ENCODE measurements around the gene GPR12.
"Not testable (repeated sequence)": the region's sequence is repeated elsewhere in the genome, so short reads cannot be mapped to it uniquely, and the experiment has no call there.

Gene GPR12

GRCh38 chr13:26723620-26724019, 37.0 kb downstream of the GPR12 start:
- H3K9me3 ChIP-seq; H3K4me3 ChIP-seq; H3K4me1 ChIP-seq; in situ Hi-C loops (cut with MboI; ENCODE audit: low sequenced_read_pairs); H3K27me3 ChIP-seq (ENCODE audit: low read depth); H3K36me3 ChIP-seq (replicated peaks); DNase-seq (ENCODE audit: low spot score in 2 of 2): not testable (repeated sequence)

- Histone ChIP-seq H3K4me1 (no peaks in the 10 kb centered on the region), H3K36me3 (replicated peaks) (no peaks in the 10 kb centered on the region), H3K27me3 (ENCODE audit: low read depth) (peaks cover 8% of the 10 kb centered on the region), H3K9me3 (no peaks in the 10 kb centered on the region), H3K4me3 (no peak overlapping the region)
- in situ Hi-C loops (cut with MboI; ENCODE audit: low sequenced_read_pairs), result no loop called here
- no peak for DNase-seq (ENCODE audit: low spot score in 2 of 2)
These were observed 38.3 kb downstream of the GPR12 start for GRCh38 chr13:26722321-26722720.

- no peaks in the 10 kb centered on the region for H3K4me1 ChIP-seq
- no peak overlapping the region for H3K4me3 ChIP-seq
- H3K9me3 ChIP-seq, result no peaks in the 10 kb centered on the region
- in situ Hi-C loops (cut with MboI; ENCODE audit: low sequenced_read_pairs), result no loop called here
- DNase-seq (ENCODE audit: low spot score in 2 of 2), result no peak
- H3K36me3 ChIP-seq (replicated peaks), result no peaks in the 10 kb centered on the region
- peaks cover 8% of the 10 kb centered on the region for H3K27me3 ChIP-seq (ENCODE audit: low read depth)
These were observed 39.1 kb downstream of the GPR12 start for GRCh38 chr13:26721251-26722121.

GRCh38 chr13:26719356-26719945, 41.1 kb downstream of the GPR12 start:
- no peaks in the 10 kb centered on the region for H3K4me1 ChIP-seq
- in situ Hi-C loops (cut with MboI; ENCODE audit: low sequenced_read_pairs), result no loop called here
- H3K9me3 ChIP-seq, result no peaks in the 10 kb centered on the region
- no peak for DNase-seq (ENCODE audit: low spot score in 2 of 2)
- no peaks in the 10 kb centered on the region for H3K36me3 ChIP-seq (replicated peaks)
- peaks cover 8% of the 10 kb centered on the region for H3K27me3 ChIP-seq (ENCODE audit: low read depth)
- no peak overlapping the region for H3K4me3 ChIP-seq

GRCh38 chr13:26718872-26719271, 41.7 kb downstream of the GPR12 start:
- H3K9me3 ChIP-seq, result no peaks in the 10 kb centered on the region
- in situ Hi-C loops (cut with MboI; ENCODE audit: low sequenced_read_pairs), result no loop called here
- H3K4me1 ChIP-seq, result no peaks in the 10 kb centered on the region
- H3K36me3 ChIP-seq (replicated peaks), result no peaks in the 10 kb centered on the region
- no peak overlapping the region for H3K4me3 ChIP-seq
- no peak for DNase-seq (ENCODE audit: low spot score in 2 of 2)
- H3K27me3 ChIP-seq (ENCODE audit: low read depth), result peaks cover 8% of the 10 kb centered on the region

GRCh38 chr13:26718146-26718545, 42.4 kb downstream of the GPR12 start:
- H3K9me3 ChIP-seq, result no peaks in the 10 kb centered on the region
- no peaks in the 10 kb centered on the region for H3K36me3 ChIP-seq (replicated peaks)
- H3K4me3 ChIP-seq, result no peak overlapping the region
- in situ Hi-C loops (cut with MboI; ENCODE audit: low sequenced_read_pairs), result no loop called here
- no peak for DNase-seq (ENCODE audit: low spot score in 2 of 2)
- H3K27me3 ChIP-seq (ENCODE audit: low read depth), result peaks cover 8% of the 10 kb centered on the region
- no peaks in the 10 kb centered on the region for H3K4me1 ChIP-seq

GRCh38 chr13:26716984-26717383, 43.6 kb downstream of the GPR12 start:
- Histone ChIP-seq H3K9me3 (no peaks in the 10 kb centered on the region), H3K4me1 (no peaks in the 10 kb centered on the region), H3K27me3 (ENCODE audit: low read depth) (peaks cover 8% of the 10 kb centered on the region), H3K4me3 (no peak overlapping the region), H3K36me3 (replicated peaks) (no peaks in the 10 kb centered on the region)
- in situ Hi-C loops (cut with MboI; ENCODE audit: low sequenced_read_pairs), result no loop called here
- no peak for DNase-seq (ENCODE audit: low spot score in 2 of 2)

GRCh38 chr13:26713341-26713740, 47.2 kb downstream of the GPR12 start:
- Histone ChIP-seq H3K4me1 (no peaks in the 10 kb centered on the region), H3K4me3 (no peak overlapping the region), H3K27me3 (ENCODE audit: low read depth) (no peaks in the 10 kb centered on the region), H3K9me3 (no peaks in the 10 kb centered on the region), H3K36me3 (replicated peaks) (no peaks in the 10 kb centered on the region)
- in situ Hi-C loops (cut with MboI; ENCODE audit: low sequenced_read_pairs), result no loop called here
- no peak for DNase-seq (ENCODE audit: low spot score in 2 of 2)

- in situ Hi-C loops (cut with MboI; ENCODE audit: low sequenced_read_pairs), result no loop called here
- Histone ChIP-seq H3K4me3 (no peak overlapping the region), H3K27me3 (ENCODE audit: low read depth) (no peaks in the 10 kb centered on the region), H3K36me3 (replicated peaks) (no peaks in the 10 kb centered on the region), H3K9me3 (no peaks in the 10 kb centered on the region), H3K4me1 (no peaks in the 10 kb centered on the region)
- DNase-seq (ENCODE audit: low spot score in 2 of 2), result no peak
These were observed 49.4 kb downstream of the GPR12 start for GRCh38 chr13:26711211-26711610.

- no peak overlapping the region for H3K4me3 ChIP-seq
- H3K27me3 ChIP-seq (ENCODE audit: low read depth), result no peaks in the 10 kb centered on the region
- H3K36me3 ChIP-seq (replicated peaks), result no peaks in the 10 kb centered on the region
- in situ Hi-C loops (cut with MboI; ENCODE audit: low sequenced_read_pairs), result no loop called here
- DNase-seq (ENCODE audit: low spot score in 2 of 2), result no peak
- H3K9me3 ChIP-seq, result no peaks in the 10 kb centered on the region
- no peaks in the 10 kb centered on the region for H3K4me1 ChIP-seq
These were observed 50.4 kb downstream of the GPR12 start for GRCh38 chr13:26710166-26710565.

GRCh38 chr13:26709461-26709860, 51.1 kb downstream of the GPR12 start:
- Histone ChIP-seq H3K4me1 (no peaks in the 10 kb centered on the region), H3K4me3 (no peak overlapping the region), H3K9me3 (no peaks in the 10 kb centered on the region), H3K27me3 (ENCODE audit: low read depth) (no peaks in the 10 kb centered on the region), H3K36me3 (replicated peaks) (no peaks in the 10 kb centered on the region)
- in situ Hi-C loops (cut with MboI; ENCODE audit: low sequenced_read_pairs), result loop anchor here (5.0 kb wide), 1 partner anchor 163 kb away; no protein-coding TSS in a partner anchor
- no peak for DNase-seq (ENCODE audit: low spot score in 2 of 2)

GRCh38 chr13:26708007-26708297, 52.6 kb downstream of the GPR12 start:
- Histone ChIP-seq H3K4me1 (no peaks in the 10 kb centered on the region), H3K4me3 (no peak overlapping the region), H3K9me3 (no peaks in the 10 kb centered on the region), H3K36me3 (replicated peaks) (no peaks in the 10 kb centered on the region), H3K27me3 (ENCODE audit: low read depth) (peaks cover 3% of the 10 kb centered on the region; the same call in 1 of the 2 replicates)
- in situ Hi-C loops (cut with MboI; ENCODE audit: low sequenced_read_pairs), result loop anchor here (5.0 kb wide), 1 partner anchor 164 kb away; no protein-coding TSS in a partner anchor
- DNase-seq (ENCODE audit: low spot score in 2 of 2), result no peak

GRCh38 chr13:26707122-26708006, 53.2 kb downstream of the GPR12 start:
- DNase-seq (ENCODE audit: low spot score in 2 of 2), result peak; percentile 28 to 56
- in situ Hi-C loops (cut with MboI; ENCODE audit: low sequenced_read_pairs), result loop anchor here (5.0 kb wide), 1 partner anchor 165 kb away; no protein-coding TSS in a partner anchor

More at GRCh38 chr13:26707122-26708006, 53.2 kb downstream of the GPR12 start:
- Histone ChIP-seq H3K36me3 (replicated peaks) (no peaks in the 10 kb centered on the region), H3K27me3 (ENCODE audit: low read depth) (peaks cover 4% of the 10 kb centered on the region; the same call in 1 of the 2 replicates), H3K4me1 (no peaks in the 10 kb centered on the region), H3K4me3 (no peak overlapping the region), H3K9me3 (no peaks in the 10 kb centered on the region)

Measured in HAP-1 (cell line).